ENCODE data around the gene PARD3.

GRCh38 chr10:34169677-34170076 is 645.4 kb downstream of the PARD3 start:
- TF ChIP-seq EZH2 (IDR thresholded peaks at IDR 0.05; ENCODE audit: insufficient read depth, low read length) (no peak), CTCF (IDR thresholded peaks at IDR 0.05; ENCODE audit: insufficient read depth, low read depth, low read length) (no peak)

Data from astrocyte (in vitro differentiated cells and primary cell).